Omental fat pad (tissue), 4 donors: ENCODE measurements around the gene CEBPZ. TPM values are rescaled to one million over a fixed set of nuclear protein-coding genes. Genes with fewer than 3 reads are reported as not detected.
A peak's percentile ranks its signal among the peaks of the same experiment; 100 is the strongest.

ENCODE experiments used
- ATAC-seq: fragments of 150-250 bp; one replicate; pipeline ENCODE4 v1.9.1; 2016; ENCODE audit warnings: mild to moderate bottlenecking, moderate library complexity; ENCODE audit not compliant: low FRiP score
- DNase-seq: peaks from one replicate; pipeline ENCODE4 v3.0.0-alpha.2; 2019; ENCODE audit warnings: low spot score
- CTCF ChIP-seq, 3 donors: fragments of 450-650 bp; IDR thresholded peaks; one replicate each; pipeline ENCODE4 v1.5.1; 2016 to 2017; ENCODE audit warnings: antibody characterized with exemption in 3 of 3, mild to moderate bottlenecking in 3 of 3, moderate library complexity in 2 of 3
- total RNA-seq, 4 donors: library from RNA; depleted of rRNA; stranded (reverse); fragments of >200 nt; gene quantifications; one replicate each; pipeline ENCODE4 v1.1.0, GENCODE V29; 2016

Gene CEBPZ
- total RNA-seq, 4 donors from 2014 or later = 30.6 to 67.3 (median 40.9) TPM

- TF ChIP-seq CTCF (IDR thresholded peaks at IDR 0.05) = no peak
- DNase-seq = no peak
- no peak for ATAC-seq
These were observed 39.6 kb downstream of the CEBPZ start for GRCh38 chr2:37191747-37192146.

GRCh38 chr2:37191253-37191652 lies 40.1 kb downstream of the CEBPZ start:
- no peak for ATAC-seq
- TF ChIP-seq CTCF (IDR thresholded peaks at IDR 0.05) = no peak
- DNase-seq = no peak

- no peak for DNase-seq
- no peak for TF ChIP-seq CTCF (IDR thresholded peaks at IDR 0.05)
These were observed 41.1 kb downstream of the CEBPZ start for GRCh38 chr2:37190290-37190689.

GRCh38 chr2:37189452-37190153 lies 41.8 kb downstream of the CEBPZ start:
- TF ChIP-seq CTCF (IDR thresholded peaks at IDR 0.05) = no peak
- no peak for DNase-seq
- ATAC-seq = peak; percentile 41

More at GRCh38 chr2:37190290-37190689, 41.1 kb downstream of the CEBPZ start:
- ATAC-seq = no peak

GRCh38 chr2:37188570-37188969 lies 42.8 kb downstream of the CEBPZ start, which contains the start of gene SULT6B1:
Gene SULT6B1, minus strand, starts transcription at chr2:37188670. Its CDS starts 30 bp downstream, at chr2:37188640.
- TF ChIP-seq CTCF (IDR thresholded peaks at IDR 0.05) = no peak
- ATAC-seq (no peak), DNase-seq (no peak)

GRCh38 chr2:37181726-37182684 lies 49.4 kb downstream of the CEBPZ start:
- TF ChIP-seq CTCF (IDR thresholded peaks at IDR 0.05) = no peak
- ATAC-seq = no peak
- DNase-seq = no peak
